ENCODE measurements around the gene MYCBP2.
"Not testable (repeated sequence)": the region's sequence is repeated elsewhere in the genome, so short reads cannot be mapped to it uniquely, and the experiment has no call there.

- TF ChIP-seq CTCF, POLR2A (IDR thresholded peaks at IDR 0.05): not testable (repeated sequence)
Measured at GRCh38 chr13:77198995-77199394, 127.9 kb downstream of the MYCBP2 start.
